PFSK-1 (cell line): Measurements from ENCODE around the gene ITGAD.

Experiments used
- FOXP2 ChIP-seq: optimal IDR thresholded peaks from 2 replicates; pipeline ENCODE3; 2011; ENCODE audit warnings: borderline replicate concordance, control low read depth, inconsistent platforms; ENCODE audit not compliant: insufficient read depth; ENCODE audit errors: extremely low read length, extremely low read depth
- POLR2AphosphoS5 ChIP-seq: IDR thresholded peaks from 2 replicates; pipeline ENCODE4 v1.6.1; 2012; ENCODE audit warnings: low read depth, mild to moderate bottlenecking, control low read depth, low read length, moderate library complexity
- REST ChIP-seq, 2 experiments: IDR thresholded peaks; 2 replicates each; pipeline versions ENCODE4 v1.6.1 to v1.8.0; 2011 to 2012; ENCODE audit warnings: low read depth in 2 of 2, low read length in 2 of 2, control low read depth in 1 of 2, inconsistent platforms in 1 of 2, mild to moderate bottlenecking in 1 of 2, moderate library complexity in 1 of 2; ENCODE audit not compliant: insufficient read depth in 1 of 2
- SIN3A ChIP-seq: IDR thresholded peaks from 2 replicates; pipeline ENCODE4 v1.6.1; 2012; ENCODE audit warnings: mild to moderate bottlenecking, low read length, moderate library complexity, borderline replicate concordance; ENCODE audit not compliant: insufficient read depth
- TAF1 ChIP-seq: IDR thresholded peaks from 2 replicates; pipeline ENCODE4 v1.6.1; 2012; ENCODE audit warnings: low read length, control low read depth, borderline replicate concordance; ENCODE audit not compliant: insufficient read depth

Gene ITGAD

DNA sequence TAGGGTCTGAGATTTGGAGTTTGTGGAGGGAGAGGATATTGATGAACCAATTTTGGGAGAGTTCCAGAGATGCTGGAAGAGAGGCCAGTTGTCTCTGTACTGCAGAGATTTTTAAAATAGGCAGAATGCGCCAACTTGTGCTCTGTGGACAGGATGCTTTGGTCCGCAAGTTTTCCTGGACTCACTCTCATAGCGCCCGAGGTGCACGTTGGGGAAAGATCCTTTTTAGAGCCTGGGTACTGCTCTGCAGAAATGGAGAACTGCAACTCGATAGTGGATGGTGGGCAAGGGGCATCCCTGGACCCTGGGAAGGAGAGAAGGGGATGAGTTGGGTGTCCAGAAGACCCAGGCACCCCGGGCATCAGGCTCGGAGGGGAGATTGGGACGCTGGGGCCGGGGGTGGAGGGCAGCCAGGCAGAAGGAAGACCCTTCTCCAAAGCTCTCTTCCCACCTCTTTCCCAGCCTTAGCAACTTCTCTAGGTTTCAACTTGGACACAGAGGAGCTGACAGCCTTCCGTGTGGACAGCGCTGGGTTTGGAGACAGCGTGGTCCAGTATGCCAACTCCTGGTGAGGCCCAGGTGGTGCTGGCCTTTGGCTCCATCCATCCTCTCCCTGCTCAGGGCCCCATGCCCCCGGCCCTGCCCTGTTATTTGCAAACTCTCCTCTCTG, 37.6 kb upstream of the ITGAD start:
- TF ChIP-seq REST (IDR thresholded peaks at IDR 0.05; ENCODE audit: insufficient read depth in 1 of 2, low read depth in 2 of 2, low read length in 2 of 2) (no peak), POLR2AphosphoS5 (no peak), FOXP2 (no peak), TAF1 (no peak), SIN3A (no peak)

DNA sequence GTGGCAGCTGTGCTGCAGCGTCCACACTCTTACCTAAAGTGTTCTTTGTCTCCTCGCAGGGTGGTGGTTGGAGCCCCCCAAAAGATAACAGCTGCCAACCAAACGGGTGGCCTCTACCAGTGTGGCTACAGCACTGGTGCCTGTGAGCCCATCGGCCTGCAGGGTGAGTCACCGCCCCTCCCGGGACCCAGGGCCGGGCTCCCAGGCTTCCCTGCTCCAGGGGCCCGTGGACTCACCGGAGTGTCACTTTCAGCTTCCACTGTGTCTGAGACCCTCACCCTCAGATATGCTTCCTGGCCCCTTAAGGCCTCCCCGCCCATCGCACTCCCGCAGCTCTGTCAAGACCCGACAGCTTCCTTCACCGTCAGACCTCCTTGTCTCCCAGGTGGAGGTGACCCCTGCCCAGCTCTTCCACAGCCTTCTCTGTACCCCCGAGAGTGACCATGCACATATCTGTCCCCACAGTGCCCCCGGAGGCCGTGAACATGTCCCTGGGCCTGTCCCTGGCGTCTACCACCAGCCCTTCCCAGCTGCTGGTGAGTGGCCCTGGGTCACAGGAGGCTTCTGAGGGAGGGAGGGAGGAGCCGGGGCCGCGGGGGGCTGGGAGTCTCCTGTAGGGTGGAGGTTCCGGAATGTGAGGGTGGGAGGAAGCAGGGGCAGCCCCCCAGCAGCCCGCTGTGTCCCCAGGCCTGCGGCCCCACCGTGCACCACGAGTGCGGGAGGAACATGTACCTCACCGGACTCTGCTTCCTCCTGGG, 36.4 kb upstream of the ITGAD start:
- TF ChIP-seq POLR2AphosphoS5 = no peak
- TF ChIP-seq REST (IDR thresholded peaks at IDR 0.05; ENCODE audit: insufficient read depth in 1 of 2, low read depth in 2 of 2, low read length in 2 of 2) = no peak
- TF ChIP-seq TAF1 = no peak
- TF ChIP-seq FOXP2 = no peak
- no peak for TF ChIP-seq SIN3A

DNA sequence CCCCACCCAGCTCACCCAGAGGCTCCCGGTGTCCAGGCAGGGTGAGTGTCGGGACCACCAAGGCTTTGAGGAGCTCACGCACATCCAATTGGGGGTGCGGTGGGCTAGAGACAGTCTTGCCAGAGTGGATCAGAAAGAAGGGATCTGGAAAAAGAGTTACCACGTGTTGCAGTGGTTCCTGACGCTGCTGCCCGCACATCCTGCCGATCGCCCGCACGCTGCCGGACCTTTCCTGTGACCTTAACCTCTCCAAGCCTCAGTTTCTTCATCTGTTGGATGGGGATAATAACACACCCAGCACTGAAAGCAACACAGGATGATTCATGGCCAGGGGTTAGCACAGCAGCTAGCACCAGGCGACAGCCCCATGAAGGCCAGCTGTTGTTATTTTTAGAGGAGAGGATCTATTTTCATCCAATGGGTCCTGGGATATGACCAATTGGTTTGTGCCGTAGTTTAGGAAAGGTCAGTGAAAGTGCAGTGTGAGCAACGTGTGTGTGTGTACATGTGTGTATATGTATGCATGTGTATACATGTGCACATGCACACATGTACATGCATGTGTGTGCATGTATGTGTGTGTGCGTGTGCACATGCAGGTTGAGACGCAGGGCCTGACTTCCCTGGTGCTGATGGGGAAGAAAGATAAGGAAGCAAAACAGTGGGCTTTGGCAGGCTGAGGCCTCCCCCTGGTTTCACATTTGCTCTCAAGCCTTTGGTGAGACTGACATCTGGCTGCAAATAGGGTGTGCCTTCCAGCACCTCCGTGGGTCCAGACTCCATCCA, 35.6 kb upstream of the ITGAD start:
- TF ChIP-seq FOXP2 (no peak), TAF1 (no peak), POLR2AphosphoS5 (no peak), SIN3A (no peak), REST (IDR thresholded peaks at IDR 0.05; ENCODE audit: insufficient read depth in 1 of 2, low read depth in 2 of 2, low read length in 2 of 2) (no peak)

DNA sequence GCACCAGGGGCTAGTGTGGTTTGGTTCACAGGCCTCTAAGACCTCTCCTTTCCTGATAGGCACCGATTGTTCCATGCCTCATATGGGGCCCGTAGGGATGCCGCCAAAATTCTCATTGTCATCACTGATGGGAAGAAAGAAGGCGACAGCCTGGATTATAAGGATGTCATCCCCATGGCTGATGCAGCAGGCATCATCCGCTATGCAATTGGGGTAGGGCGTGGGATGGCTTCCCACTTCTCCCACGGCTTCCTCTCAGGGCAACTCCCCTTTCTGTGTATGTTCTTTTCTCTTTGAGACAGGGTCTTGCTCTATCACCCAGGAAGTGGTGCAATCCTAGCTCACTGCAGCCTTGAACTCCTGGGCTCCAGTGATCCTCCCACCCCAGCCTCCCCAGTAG, 32.9 kb upstream of the ITGAD start:
- TF ChIP-seq FOXP2 = no peak
- TF ChIP-seq REST (IDR thresholded peaks at IDR 0.05; ENCODE audit: insufficient read depth in 1 of 2, low read depth in 2 of 2, low read length in 2 of 2) = no peak
- TF ChIP-seq SIN3A = no peak
- no peak for TF ChIP-seq POLR2AphosphoS5
- TF ChIP-seq TAF1 = no peak
